Upper lobe of right lung (tissue), 1 donor: ENCODE data around the gene PRKG1. TPM values are rescaled to one million over a fixed set of nuclear protein-coding genes. Genes with fewer than 3 reads are reported as not detected.

Source experiments
- ATAC-seq: fragments of 200-7000 bp; cut with Tn5 transposase; one replicate; pipeline ENCODE4 v1.9.1; 2020; ENCODE audit warnings: mild to moderate bottlenecking, moderate library complexity
- DNase-seq: peaks from one replicate; pipeline ENCODE4 v3.0.0-alpha.2; 2020
- H3K27ac ChIP-seq: fragments of 200-600 bp; one replicate; pipeline ENCODE4 v1.8.0; 2022
- H3K27me3 ChIP-seq: fragments of 200-600 bp; one replicate; pipeline ENCODE4 v1.8.0; 2022; ENCODE audit warnings: mild to moderate bottlenecking
- H3K36me3 ChIP-seq: fragments of 200-600 bp; one replicate; pipeline ENCODE4 v1.8.0; 2022
- H3K4me1 ChIP-seq: fragments of 200-600 bp; one replicate; pipeline ENCODE4 v1.8.0; 2022
- H3K4me3 ChIP-seq: fragments of 200-600 bp; one replicate; pipeline ENCODE4 v1.8.0; 2022; ENCODE audit warnings: mild to moderate bottlenecking
- H3K9me3 ChIP-seq: fragments of 200-600 bp; one replicate; pipeline ENCODE4 v1.8.0; 2022
- intact Hi-C: fragments of 100-400 bp; cut with DNase I; formaldehyde crosslinking; loops from one replicate; pipeline ENCODE4 v1.11.0; 2022
- total RNA-seq: library from RNA; stranded (reverse); fragmentation: NEBNext Ultra II Directional; extraction: Animal tissue kit (Norgen Biotek cat#: 25700); gene quantifications from one replicate; pipeline ENCODE4 v1.2.1, GENCODE V29; 2021
- TF ChIP-seq, protein P1 (sequence below): fragments of 200-600 bp; IDR thresholded peaks from one replicate; pipeline ENCODE4 v1.8.0; 2022; ENCODE audit warnings: antibody characterized with exemption
- donor health status: DM: no; HTN: yes; CAD: no; lungs with severe emphysema.

The PRKG1 gene
- total RNA-seq, 1 donor from 2014 or later, result 30.0 TPM

DNA sequence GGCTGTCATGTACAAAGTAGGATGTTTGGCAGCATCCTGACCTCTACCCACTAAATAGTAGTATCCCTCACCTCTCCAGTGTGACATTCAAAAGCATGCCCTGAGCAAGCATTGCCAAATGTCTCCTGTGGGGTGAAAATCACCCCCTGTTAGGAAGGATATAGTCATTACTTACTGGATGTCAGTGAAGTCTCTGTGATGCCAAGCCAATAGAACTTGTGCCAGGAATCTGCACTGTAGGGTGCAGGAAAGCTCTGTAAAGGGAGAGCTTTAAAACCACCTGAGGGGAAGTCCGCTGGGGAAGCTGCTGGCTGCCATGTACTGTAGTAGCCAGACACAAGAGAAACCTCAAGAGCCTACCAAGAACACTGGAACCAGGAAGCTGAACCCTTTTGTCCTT is 1069.1 kb downstream of the PRKG1 start:
- Histone ChIP-seq H3K9me3 (no peaks in the 10 kb centered on the region), H3K4me3 (no peak overlapping the region), H3K27ac (no peak overlapping the region), H3K4me1 (no peaks in the 10 kb centered on the region), H3K27me3 (no peaks in the 10 kb centered on the region), H3K36me3 (no peaks in the 10 kb centered on the region)
- DNase-seq (no peak), ATAC-seq (no peak)
- intact Hi-C loops, result no loop called here
- TF ChIP-seq, protein P1, sequence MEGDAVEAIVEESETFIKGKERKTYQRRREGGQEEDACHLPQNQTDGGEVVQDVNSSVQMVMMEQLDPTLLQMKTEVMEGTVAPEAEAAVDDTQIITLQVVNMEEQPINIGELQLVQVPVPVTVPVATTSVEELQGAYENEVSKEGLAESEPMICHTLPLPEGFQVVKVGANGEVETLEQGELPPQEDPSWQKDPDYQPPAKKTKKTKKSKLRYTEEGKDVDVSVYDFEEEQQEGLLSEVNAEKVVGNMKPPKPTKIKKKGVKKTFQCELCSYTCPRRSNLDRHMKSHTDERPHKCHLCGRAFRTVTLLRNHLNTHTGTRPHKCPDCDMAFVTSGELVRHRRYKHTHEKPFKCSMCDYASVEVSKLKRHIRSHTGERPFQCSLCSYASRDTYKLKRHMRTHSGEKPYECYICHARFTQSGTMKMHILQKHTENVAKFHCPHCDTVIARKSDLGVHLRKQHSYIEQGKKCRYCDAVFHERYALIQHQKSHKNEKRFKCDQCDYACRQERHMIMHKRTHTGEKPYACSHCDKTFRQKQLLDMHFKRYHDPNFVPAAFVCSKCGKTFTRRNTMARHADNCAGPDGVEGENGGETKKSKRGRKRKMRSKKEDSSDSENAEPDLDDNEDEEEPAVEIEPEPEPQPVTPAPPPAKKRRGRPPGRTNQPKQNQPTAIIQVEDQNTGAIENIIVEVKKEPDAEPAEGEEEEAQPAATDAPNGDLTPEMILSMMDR, result no peak

DNA sequence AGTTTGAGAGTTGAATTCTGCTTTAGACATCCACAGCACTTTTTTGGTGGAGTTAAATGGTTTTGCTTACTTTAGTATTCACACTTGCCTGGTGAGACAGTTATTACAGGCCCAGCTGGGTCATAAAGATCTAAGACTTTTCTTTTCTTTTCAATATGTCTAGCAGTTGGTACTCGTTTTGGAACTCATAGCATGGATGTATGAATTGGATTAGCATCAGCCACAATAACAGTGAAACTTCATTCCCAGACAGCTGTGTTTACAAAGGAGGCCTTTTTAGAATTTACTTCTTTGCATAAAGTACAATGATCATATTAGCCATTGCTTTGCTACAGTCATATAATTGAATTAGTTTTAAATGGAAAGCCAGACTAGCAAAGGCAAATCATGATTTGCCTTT is 1071.3 kb downstream of the PRKG1 start:
- no peaks in the 10 kb centered on the region for H3K36me3 ChIP-seq
- no peak overlapping the region for H3K4me3 ChIP-seq
- no peak overlapping the region for H3K27ac ChIP-seq
- no peaks in the 10 kb centered on the region for H3K9me3 ChIP-seq
- intact Hi-C loops, result no loop called here
- H3K27me3 ChIP-seq, result no peaks in the 10 kb centered on the region
- ATAC-seq (no peak), DNase-seq (no peak)
- TF ChIP-seq, protein P1, result no peak
- no peaks in the 10 kb centered on the region for H3K4me1 ChIP-seq

DNA sequence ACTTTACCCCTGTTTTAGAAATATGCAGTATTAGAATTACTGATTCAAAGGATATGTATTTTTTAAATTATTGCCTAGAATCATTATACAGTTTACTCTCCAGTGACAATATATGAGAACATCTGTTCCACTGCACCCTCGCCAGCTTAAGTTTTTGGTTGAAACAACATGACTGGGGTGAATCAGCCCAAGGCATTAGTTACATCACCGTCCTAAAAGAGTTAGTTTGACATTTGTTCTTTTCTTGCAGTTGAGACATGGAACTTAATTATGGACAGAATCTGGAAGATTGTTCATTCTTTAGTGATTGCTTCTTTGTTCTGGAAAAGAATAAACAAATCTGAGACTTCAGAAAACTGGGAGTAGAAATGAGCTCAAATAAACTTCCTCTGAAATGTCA is 1072.5 kb downstream of the PRKG1 start:
- H3K4me1 ChIP-seq, result no peaks in the 10 kb centered on the region
- H3K36me3 ChIP-seq, result no peaks in the 10 kb centered on the region
- ATAC-seq, result no peak
- TF ChIP-seq, protein P1, result no peak
- no peak overlapping the region for H3K27ac ChIP-seq
- intact Hi-C loops, result no loop called here
- no peak for DNase-seq
- no peaks in the 10 kb centered on the region for H3K9me3 ChIP-seq
- no peak overlapping the region for H3K4me3 ChIP-seq
- no peaks in the 10 kb centered on the region for H3K27me3 ChIP-seq

DNA sequence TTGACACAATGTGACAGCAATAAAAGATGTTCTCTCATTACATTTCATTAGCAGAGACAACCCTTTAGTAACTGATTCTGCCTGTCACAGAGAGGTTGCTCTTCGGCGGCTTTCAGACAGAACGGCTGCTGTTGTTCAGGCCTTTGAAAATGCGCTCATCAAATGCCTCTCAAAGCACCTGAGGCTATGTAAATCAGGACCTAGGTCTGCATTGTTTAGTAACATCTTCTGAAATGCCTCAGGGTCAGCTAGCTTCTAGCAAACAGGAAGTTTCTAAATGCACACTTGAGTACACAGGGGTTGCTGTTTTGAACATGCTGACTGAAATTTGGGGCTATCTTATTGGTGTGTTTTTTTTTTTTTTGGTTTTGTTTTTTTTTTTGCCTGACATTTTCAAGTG is 1096.5 kb downstream of the PRKG1 start:
- DNase-seq (no peak), ATAC-seq (no peak)
- H3K27ac ChIP-seq, result no peak overlapping the region
- no peaks in the 10 kb centered on the region for H3K4me1 ChIP-seq
- H3K4me3 ChIP-seq, result no peak overlapping the region
- no peaks in the 10 kb centered on the region for H3K27me3 ChIP-seq
- H3K36me3 ChIP-seq, result no peaks in the 10 kb centered on the region
- no peaks in the 10 kb centered on the region for H3K9me3 ChIP-seq
- intact Hi-C loops, result no loop called here
- TF ChIP-seq, protein P1, result no peak

DNA sequence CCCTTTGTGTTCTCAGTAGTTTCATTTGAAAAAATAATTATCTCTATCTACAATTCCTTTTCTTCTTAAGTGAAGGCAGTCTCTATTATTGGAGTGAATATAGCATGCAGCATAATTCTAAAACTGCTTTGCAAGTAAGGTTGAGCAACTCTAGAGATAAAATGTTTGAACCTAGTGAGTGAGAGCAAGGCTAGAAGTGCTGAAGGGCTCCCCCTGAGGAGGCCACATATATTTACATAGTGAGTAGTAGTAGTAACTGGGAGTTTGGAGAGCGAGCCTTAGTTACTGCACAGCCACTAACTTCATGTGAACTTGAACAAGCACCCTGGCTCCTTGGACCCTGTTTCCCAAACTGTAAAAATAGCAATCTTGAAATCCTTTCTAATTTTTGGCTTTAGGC is 1098.3 kb downstream of the PRKG1 start:
- DNase-seq (no peak), ATAC-seq (peak; percentile 83)
- Histone ChIP-seq H3K4me1 (no peaks in the 10 kb centered on the region), H3K36me3 (no peaks in the 10 kb centered on the region), H3K4me3 (no peak overlapping the region), H3K27me3 (no peaks in the 10 kb centered on the region), H3K27ac (no peak overlapping the region), H3K9me3 (no peaks in the 10 kb centered on the region)
- TF ChIP-seq, protein P1, result peak; percentile 15
- intact Hi-C loops, result no loop called here

DNA sequence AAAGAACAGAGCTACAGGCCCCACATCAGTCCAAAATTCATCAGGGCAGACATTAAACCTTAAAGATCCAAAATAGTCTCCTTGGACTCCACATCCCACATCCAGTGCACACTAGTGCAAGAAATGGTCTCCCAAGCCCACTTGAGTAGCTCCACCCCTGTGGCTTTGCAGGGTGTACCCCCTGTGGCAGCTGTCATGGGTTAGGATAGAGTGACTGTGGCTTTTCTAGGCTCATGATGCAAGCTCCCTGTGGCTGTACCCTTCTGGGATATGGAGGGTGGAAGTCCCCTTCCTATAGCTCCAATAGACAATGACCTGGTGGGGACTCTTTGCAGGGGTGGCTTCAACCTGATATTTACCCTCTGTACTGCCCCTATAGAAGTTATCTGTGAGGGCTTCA is 1111.0 kb downstream of the PRKG1 start:
- no peak for ATAC-seq
- Histone ChIP-seq H3K9me3 (no peaks in the 10 kb centered on the region), H3K27ac (no peak overlapping the region), H3K27me3 (no peaks in the 10 kb centered on the region), H3K36me3 (no peaks in the 10 kb centered on the region), H3K4me1 (no peaks in the 10 kb centered on the region), H3K4me3 (no peak overlapping the region)
- intact Hi-C loops, result no loop called here
- no peak for DNase-seq
- TF ChIP-seq, protein P1, result no peak
